ENCODE results near the gene ZC3H13.

DNA sequence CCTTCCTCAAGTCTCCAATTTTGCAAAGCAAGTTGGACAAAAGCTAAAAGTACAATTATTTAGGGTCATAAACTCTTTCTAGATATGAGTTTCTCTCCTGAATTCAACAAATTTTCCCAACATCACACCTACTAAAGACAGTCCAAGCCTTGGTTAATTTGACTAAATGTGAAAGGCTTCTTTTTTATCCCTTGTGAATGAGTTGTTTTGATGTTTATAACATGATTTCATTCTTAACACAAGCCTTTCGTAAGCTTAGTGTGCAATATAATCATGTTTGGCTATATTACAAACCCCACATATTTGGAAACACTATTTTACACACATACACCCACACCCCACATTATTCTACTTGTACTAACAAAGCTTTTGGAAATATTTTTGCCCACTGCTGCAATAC is 57.3 kb downstream of the ZC3H13 start:
- TF ChIP-seq, protein P1, sequence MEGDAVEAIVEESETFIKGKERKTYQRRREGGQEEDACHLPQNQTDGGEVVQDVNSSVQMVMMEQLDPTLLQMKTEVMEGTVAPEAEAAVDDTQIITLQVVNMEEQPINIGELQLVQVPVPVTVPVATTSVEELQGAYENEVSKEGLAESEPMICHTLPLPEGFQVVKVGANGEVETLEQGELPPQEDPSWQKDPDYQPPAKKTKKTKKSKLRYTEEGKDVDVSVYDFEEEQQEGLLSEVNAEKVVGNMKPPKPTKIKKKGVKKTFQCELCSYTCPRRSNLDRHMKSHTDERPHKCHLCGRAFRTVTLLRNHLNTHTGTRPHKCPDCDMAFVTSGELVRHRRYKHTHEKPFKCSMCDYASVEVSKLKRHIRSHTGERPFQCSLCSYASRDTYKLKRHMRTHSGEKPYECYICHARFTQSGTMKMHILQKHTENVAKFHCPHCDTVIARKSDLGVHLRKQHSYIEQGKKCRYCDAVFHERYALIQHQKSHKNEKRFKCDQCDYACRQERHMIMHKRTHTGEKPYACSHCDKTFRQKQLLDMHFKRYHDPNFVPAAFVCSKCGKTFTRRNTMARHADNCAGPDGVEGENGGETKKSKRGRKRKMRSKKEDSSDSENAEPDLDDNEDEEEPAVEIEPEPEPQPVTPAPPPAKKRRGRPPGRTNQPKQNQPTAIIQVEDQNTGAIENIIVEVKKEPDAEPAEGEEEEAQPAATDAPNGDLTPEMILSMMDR (IDR thresholded peaks at IDR 0.05; ENCODE audit: low read depth, low read length, poor library complexity, severe bottlenecking) = no peak
- no peak for TF ChIP-seq EZH2phosphoT487 (IDR thresholded peaks at IDR 0.05; ENCODE audit: borderline replicate concordance, low read length)

All from DOHH2 (cell line).